H4 (cell line): ENCODE measurements around the gene VGLL4. TPM values are rescaled to one million over a fixed set of nuclear protein-coding genes. Genes with fewer than 3 reads are reported as not detected.

Experiments
- DNase-seq: peaks from one replicate; pipeline ENCODE4 v3.0.0-alpha.2; 2015; ENCODE audit warnings: low spot score
- total RNA-seq: library from RNA; depleted of rRNA; stranded (reverse); fragments of >200 nt; shearing (Covaris generic); gene quantifications from 2 replicates; pipeline ENCODE4 v1.2.3, GENCODE V29; 2014; rRNA removed

The VGLL4 gene
- total RNA-seq, 1 experiment from 2014 or later = 30.8 TPM

GRCh38 chr3:11507719-11508118 lies 136.0 kb downstream of the VGLL4 start:
- DNase-seq = peak; percentile 85

Other genes starting within 250 kb of the VGLL4 start
- 7.6 and 17.2 TPM in 2 replicates for gene TAMM41, start 203.0 kb upstream of the VGLL4 start, total RNA-seq